ENCODE measurements around the gene FAM89B.

Gene FAM89B

GRCh38 chr11:65613091-65613928 lies 41.0 kb downstream of the FAM89B start:
- DNase-seq (ENCODE audit: low spot score): no peak
- Histone ChIP-seq H3K4me1 (ENCODE audit: insufficient read depth, poor library complexity, severe bottlenecking) (no peaks in the 10 kb centered on the region), H3K4me3 (ENCODE audit: severe bottlenecking) (peak overlapping the region; percentile 54), H3K27ac (ENCODE audit: poor library complexity, severe bottlenecking) (peak overlapping the region; percentile 81), H3K9me3 (ENCODE audit: severe bottlenecking) (no peaks in the 10 kb centered on the region), H3K27me3 (ENCODE audit: insufficient read depth, poor library complexity, severe bottlenecking) (no peaks in the 10 kb centered on the region), H3K36me3 (ENCODE audit: low read depth) (peaks cover 5% of the 10 kb centered on the region; the same call in 1 of the 2 replicates)
- TF ChIP-seq CTCF (IDR thresholded peaks at IDR 0.05; ENCODE audit: poor library complexity, severe bottlenecking): no peak
- peak; percentile 0; the same call in 2 of the 3 replicates for ATAC-seq (ENCODE audit: low read depth)

GRCh38 chr11:65615229-65615949 lies 43.1 kb downstream of the FAM89B start, which contains the start of gene PCNX3:
TSS of gene PCNX3 (plus strand) at chr11:65615776. CDS start at chr11:65616312, 536 bp downstream.
- peak within 1 kb of the TSS; percentile 66 for H3K4me3 ChIP-seq (ENCODE audit: severe bottlenecking)
- TF ChIP-seq CTCF (IDR thresholded peaks at IDR 0.05; ENCODE audit: poor library complexity, severe bottlenecking): no peak
- H3K27ac ChIP-seq (ENCODE audit: poor library complexity, severe bottlenecking): peak within 1 kb of the TSS; percentile 81
- no peaks in the 10 kb centered on the region for H3K4me1 ChIP-seq (ENCODE audit: insufficient read depth, poor library complexity, severe bottlenecking)
- DNase-seq (ENCODE audit: low spot score) (peak; percentile 100), ATAC-seq (ENCODE audit: low read depth) (peak; percentile 81)
- H3K9me3 ChIP-seq (ENCODE audit: severe bottlenecking): no peaks in the 10 kb centered on the region
- no peaks in the 10 kb centered on the region for H3K27me3 ChIP-seq (ENCODE audit: insufficient read depth, poor library complexity, severe bottlenecking)
- peaks cover 22% of the 10 kb centered on the region for H3K36me3 ChIP-seq (ENCODE audit: low read depth)

- no peaks in the 10 kb centered on the region for H3K27me3 ChIP-seq (ENCODE audit: insufficient read depth, poor library complexity, severe bottlenecking)
- DNase-seq (ENCODE audit: low spot score) (no peak), ATAC-seq (ENCODE audit: low read depth) (no peak)
- H3K36me3 ChIP-seq (ENCODE audit: low read depth): peaks cover 27% of the 10 kb centered on the region
- no peak for TF ChIP-seq CTCF (IDR thresholded peaks at IDR 0.05; ENCODE audit: poor library complexity, severe bottlenecking)
- no peaks in the 10 kb centered on the region for H3K9me3 ChIP-seq (ENCODE audit: severe bottlenecking)
- H3K27ac ChIP-seq (ENCODE audit: poor library complexity, severe bottlenecking): peak overlapping the region; percentile 81
- peak overlapping the region; percentile 66 for H3K4me3 ChIP-seq (ENCODE audit: severe bottlenecking)
- no peaks in the 10 kb centered on the region for H3K4me1 ChIP-seq (ENCODE audit: insufficient read depth, poor library complexity, severe bottlenecking)
Observed at GRCh38 chr11:65615950-65616574, 43.7 kb downstream of the FAM89B start.

GRCh38 chr11:65616575-65617001 lies 44.2 kb downstream of the FAM89B start:
- ATAC-seq (ENCODE audit: low read depth): no peak
- H3K27me3 ChIP-seq (ENCODE audit: insufficient read depth, poor library complexity, severe bottlenecking): no peaks in the 10 kb centered on the region
- peaks cover 32% of the 10 kb centered on the region for H3K36me3 ChIP-seq (ENCODE audit: low read depth)
- TF ChIP-seq CTCF (IDR thresholded peaks at IDR 0.05; ENCODE audit: poor library complexity, severe bottlenecking): no peak
- no peaks in the 10 kb centered on the region for H3K9me3 ChIP-seq (ENCODE audit: severe bottlenecking)
- no peak for DNase-seq (ENCODE audit: low spot score)
- H3K27ac ChIP-seq (ENCODE audit: poor library complexity, severe bottlenecking): peak overlapping the region; percentile 81
- peak overlapping the region; percentile 66 for H3K4me3 ChIP-seq (ENCODE audit: severe bottlenecking)
- no peaks in the 10 kb centered on the region for H3K4me1 ChIP-seq (ENCODE audit: insufficient read depth, poor library complexity, severe bottlenecking)
